PC-3 (cell line): ENCODE data around the gene CHSY1. TPM values are rescaled to one million over a fixed set of nuclear protein-coding genes. Genes with fewer than 3 reads are reported as not detected.

Experiments
- ATAC-seq: fragments of 200-7000 bp; cut with Tn5 transposase; 2 replicates; pipeline ENCODE4 v1.9.1; 2020; ENCODE audit warnings: mild to moderate bottlenecking, moderate library complexity
- BruUV-seq: library from RNA; stranded (reverse); fragments of 400-500 nt; replicated peaks from 2 replicates; lab custom pipeline; 2021; lab: Mats Ljungman, UMichigan
- CTCF ChIA-PET: fragments of 300-600 bp; sonication (Branson Sonifier 250); formaldehyde crosslinking; loops from one replicate; lab custom pipeline; 2022; ENCODE audit warnings: antibody characterized with exemption; lab: Charles Lee
- POLR2A ChIA-PET: fragments of 300-600 bp; sonication (Branson Sonifier 250); formaldehyde crosslinking; loops from one replicate; lab custom pipeline; 2022; ENCODE audit warnings: antibody characterized with exemption; ENCODE audit not compliant: unreplicated experiment; lab: Charles Lee
- DNase-seq: peaks from one replicate; pipeline ENCODE4 v3.0.0-alpha.2; 2015
- H2AFZ ChIP-seq: fragments of 300-600 bp; sonication (generic); 2 replicates; pipeline ENCODE4 v1.6.0; 2016; ENCODE audit warnings: antibody characterized with exemption, low read length
- H3F3A ChIP-seq: fragments of 300-600 bp; sonication (generic); one replicate; pipeline ENCODE4 v1.6.0; 2017; ENCODE audit warnings: antibody characterized with exemption, low read length, control low read depth, mild to moderate bottlenecking; ENCODE audit not compliant: unreplicated experiment
- H3K27ac ChIP-seq: fragments of 300-600 bp; sonication (generic); 2 replicates; pipeline ENCODE4 v1.5.1; 2016; ENCODE audit warnings: mild to moderate bottlenecking, low read length
- H3K27me3 ChIP-seq: fragments of 300-600 bp; sonication (generic); 2 replicates; pipeline ENCODE4 v1.6.1; 2016; ENCODE audit warnings: low read length, mixed read lengths
- H3K36me3 ChIP-seq: fragments of 300-600 bp; sonication (generic); 2 replicates; pipeline ENCODE4 v1.6.1; 2016; ENCODE audit warnings: low read depth, mixed run types, low read length, mixed read lengths
- H3K4me1 ChIP-seq: fragments of 300-600 bp; sonication (generic); 2 replicates; pipeline ENCODE4 v1.5.1; 2016; ENCODE audit warnings: low read length; ENCODE audit not compliant: insufficient read depth
- H3K4me2 ChIP-seq: fragments of 300-600 bp; sonication (generic); 2 replicates; pipeline ENCODE4 v1.6.0; 2016; ENCODE audit warnings: low read length
- H3K4me3 ChIP-seq: fragments of 300-600 bp; sonication (generic); 2 replicates; pipeline ENCODE4 v1.5.1; 2016; ENCODE audit warnings: mild to moderate bottlenecking, low read length, mixed read lengths
- H3K79me2 ChIP-seq: fragments of 300-600 bp; sonication (generic); 2 replicates; pipeline ENCODE4 v1.6.1; 2017; ENCODE audit warnings: low read length, mixed read lengths
- H3K9ac ChIP-seq: fragments of 300-600 bp; sonication (generic); 2 replicates; pipeline ENCODE4 v1.6.0; 2016; ENCODE audit warnings: mild to moderate bottlenecking, low read length
- H3K9me2 ChIP-seq: fragments of 300-600 bp; sonication (generic); replicated peaks from 2 replicates; pipeline ENCODE4 v1.6.1; 2016; ENCODE audit warnings: mixed run types, low read length, mixed read lengths
- H3K9me3 ChIP-seq: fragments of 300-600 bp; sonication (generic); 2 replicates; pipeline ENCODE4 v1.6.1; 2016; ENCODE audit warnings: low read length, mixed read lengths
- H4K20me1 ChIP-seq: fragments of 300-600 bp; sonication (generic); 2 replicates; pipeline ENCODE4 v1.6.1; 2016; ENCODE audit warnings: low read length, mixed read lengths
- CTCF ChIP-seq: fragments of 300-600 bp; sonication (generic); conservative IDR thresholded peaks from 2 replicates; pipeline ENCODE4 v1.5.1; 2017; ENCODE audit warnings: antibody characterized with exemption, low read depth, mild to moderate bottlenecking, low read length
- EZH2 ChIP-seq: fragments of 300-600 bp; sonication (generic); IDR thresholded peaks from one replicate; pipeline ENCODE4 v1.6.1; 2017; ENCODE audit warnings: antibody characterized with exemption, mild to moderate bottlenecking, low read length; ENCODE audit not compliant: unreplicated experiment
- EZH2phosphoT487 ChIP-seq: fragments of 300-600 bp; sonication (generic); IDR thresholded peaks from 2 replicates; pipeline ENCODE4 v1.6.1; 2018; ENCODE audit warnings: mild to moderate bottlenecking, antibody characterized with exemption, low read length, borderline replicate concordance
- intact Hi-C: fragments of 100-400 bp; cut with micrococcal nuclease; formaldehyde crosslinking; loops from 2 replicates; pipeline ENCODE4 v1.9.0; 2023
- total RNA-seq: library from RNA; depleted of rRNA; stranded (reverse); fragments of >200 nt; gene quantifications from 2 replicates; pipeline ENCODE4 v1.2.3, GENCODE V29; 2014

CHSY1 gene
- total RNA-seq, 1 experiment from 2014 or later = 13.8 TPM

- Histone ChIP-seq H3K4me1 (no peaks in the 10 kb centered on the region), H3F3A (no peaks in the 10 kb centered on the region), H3K27me3 (no peaks in the 10 kb centered on the region), H3K9me2 (no peaks in the 10 kb centered on the region), H3K9ac (no peak overlapping the region), H3K9me3 (no peaks in the 10 kb centered on the region), H2AFZ (no peak overlapping the region), H3K27ac (no peak overlapping the region), H4K20me1 (0 out of 2 replicates have a peak, but pooled peaks cover 7% of the 10 kb centered on the region), H3K79me2 (peaks cover 99% of the 10 kb centered on the region), H3K4me2 (no peak overlapping the region), H3K36me3 (no peaks in the 10 kb centered on the region), H3K4me3 (no peak overlapping the region)
- intact Hi-C loops = no loop called here
- ChIA-PET CTCF (no interaction called here), POLR2A (no interaction called here)
- no peak for ATAC-seq
- no peak for DNase-seq
- TF ChIP-seq EZH2phosphoT487 (no peak), EZH2 (no peak), CTCF (no peak)
- BruUV-seq = no TSS peak
Observed at GRCh38 chr15:101210058-101210457, 41.8 kb downstream of the CHSY1 start.

- H3K4me2 ChIP-seq = no peak overlapping the region
- H3F3A ChIP-seq = no peaks in the 10 kb centered on the region
- CTCF ChIA-PET = no interaction called here
- H3K4me1 ChIP-seq = no peaks in the 10 kb centered on the region
- TF ChIP-seq EZH2 (no peak), CTCF (no peak), EZH2phosphoT487 (no peak)
- ATAC-seq = no peak
- no peak overlapping the region for H3K9ac ChIP-seq
- BruUV-seq = no TSS peak
- POLR2A ChIA-PET = no interaction called here
- H3K36me3 ChIP-seq = no peaks in the 10 kb centered on the region
- H3K27ac ChIP-seq = no peak overlapping the region
- H2AFZ ChIP-seq = no peak overlapping the region
- intact Hi-C loops = no loop called here
- H3K27me3 ChIP-seq = no peaks in the 10 kb centered on the region
- no peak overlapping the region for H3K4me3 ChIP-seq
- no peak for DNase-seq
- no peaks in the 10 kb centered on the region for H3K9me3 ChIP-seq
- 0 out of 2 replicates have a peak, but pooled peaks cover 7% of the 10 kb centered on the region for H4K20me1 ChIP-seq
- H3K9me2 ChIP-seq = no peaks in the 10 kb centered on the region
- H3K79me2 ChIP-seq = peaks cover 99% of the 10 kb centered on the region
Observed at GRCh38 chr15:101209285-101209845, 42.5 kb downstream of the CHSY1 start.

GRCh38 chr15:101207867-101208288, 44.0 kb downstream of the CHSY1 start:
- peak; percentile 13 for DNase-seq
- Histone ChIP-seq H3K4me2 (no peak overlapping the region), H3K9me2 (no peaks in the 10 kb centered on the region), H3K27me3 (no peaks in the 10 kb centered on the region), H3K36me3 (no peaks in the 10 kb centered on the region), H3F3A (no peaks in the 10 kb centered on the region), H3K4me1 (no peaks in the 10 kb centered on the region), H3K9me3 (no peaks in the 10 kb centered on the region), H2AFZ (no peak overlapping the region), H3K79me2 (peaks cover 98% of the 10 kb centered on the region), H3K27ac (no peak overlapping the region), H3K9ac (no peak overlapping the region), H4K20me1 (0 out of 2 replicates have a peak, but pooled peaks cover 18% of the 10 kb centered on the region), H3K4me3 (no peak overlapping the region)
- ChIA-PET POLR2A (no interaction called here), CTCF (no interaction called here)
- TF ChIP-seq EZH2 (no peak), CTCF (no peak), EZH2phosphoT487 (no peak)
- ATAC-seq = no peak
- intact Hi-C loops = no loop called here
- BruUV-seq = no TSS peak
